Ramos (cell line): ENCODE results near the gene TLX1.
"Not testable (repeated sequence)": the region's sequence is repeated elsewhere in the genome, so short reads cannot be mapped to it uniquely, and the experiment has no call there.

ENCODE experiments used
- in situ Hi-C: fragments of 300-500 bp; cut with MboI; formaldehyde crosslinking; loops from one replicate; pipeline ENCODE4 v1.14.3; 2022; ENCODE audit warnings: low sequenced_read_pairs; ENCODE audit not compliant: unreplicated experiment

TLX1 gene

DNA sequence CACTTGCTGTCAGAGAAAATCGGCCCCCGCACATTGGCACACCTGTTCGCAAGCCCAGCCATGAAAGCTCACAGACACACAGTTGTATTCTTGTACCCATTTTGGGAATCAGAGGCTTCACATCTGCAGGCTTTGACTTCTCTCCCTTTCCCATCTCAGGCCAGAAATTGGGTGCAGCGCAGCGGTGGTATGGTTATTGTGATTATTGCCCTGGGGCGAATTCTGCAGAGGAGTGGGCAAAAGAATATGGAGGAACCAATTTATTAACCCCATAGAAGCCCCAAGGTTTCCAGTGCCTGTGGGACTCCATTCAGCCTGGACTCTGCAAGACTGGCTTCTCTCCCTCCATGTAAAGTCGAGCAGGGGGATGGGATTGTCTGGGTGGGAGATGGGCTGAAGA, 14.0 kb downstream of the TLX1 start:
- in situ Hi-C loops, result no loop called here

DNA sequence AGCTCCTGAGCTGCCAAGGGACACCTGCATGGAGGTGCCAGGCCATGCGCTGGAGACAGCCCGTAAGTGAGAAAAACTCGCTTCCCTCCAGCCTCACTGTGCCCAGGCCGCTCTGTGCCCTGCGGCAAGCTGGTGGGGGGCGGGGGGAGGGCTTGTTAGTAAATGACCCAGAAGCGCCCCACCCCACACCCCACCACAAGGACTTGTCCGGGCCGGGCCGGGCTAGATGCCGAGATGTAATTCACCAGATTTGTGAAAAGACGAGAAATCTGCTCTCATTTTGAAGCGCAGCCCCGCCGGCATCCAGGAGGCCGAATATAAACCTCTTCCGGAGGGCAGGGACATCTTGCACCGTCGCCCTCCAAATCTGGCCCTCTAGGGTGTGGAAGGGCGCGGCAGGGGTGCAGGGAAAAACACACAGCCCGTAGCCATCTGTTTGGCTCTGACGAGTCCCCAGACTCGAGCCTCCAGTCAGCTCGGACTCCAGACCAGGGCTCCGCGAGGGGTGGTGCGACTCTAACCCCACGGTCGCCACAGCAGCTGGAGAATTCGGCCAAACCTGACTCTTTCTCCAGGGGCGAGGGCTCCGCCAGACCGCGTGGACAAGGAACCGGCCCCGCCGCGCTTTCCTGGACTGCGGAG, 14.8 kb downstream of the TLX1 start:
- in situ Hi-C loops, result no loop called here

GRCh38 chr10:101146392-101147251, 15.5 kb downstream of the TLX1 start:
- in situ Hi-C loops, result no loop called here

DNA sequence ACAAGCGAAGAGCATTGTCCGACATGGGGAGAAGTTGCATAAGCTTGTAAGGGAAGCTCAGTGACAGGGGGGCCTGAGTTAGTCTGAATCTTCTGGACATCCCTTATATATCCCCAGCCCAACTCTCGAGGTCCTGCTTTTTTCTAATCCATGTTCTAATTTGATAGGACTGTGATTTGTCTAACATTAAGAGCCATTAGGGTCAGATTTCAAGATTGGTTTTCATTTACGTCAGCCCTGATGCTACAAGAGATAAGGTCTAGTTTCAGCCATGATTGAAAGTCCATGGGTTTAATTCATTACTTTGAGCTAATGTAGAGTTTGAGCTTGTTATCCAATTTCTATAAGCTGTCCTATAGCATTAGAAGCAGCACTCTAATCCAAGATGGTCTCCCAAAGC, 20.3 kb downstream of the TLX1 start:
- in situ Hi-C loops, result no loop called here

- in situ Hi-C loops, result no loop called here
These were observed 21.2 kb downstream of the TLX1 start for GRCh38 chr10:101152316-101152715.

DNA sequence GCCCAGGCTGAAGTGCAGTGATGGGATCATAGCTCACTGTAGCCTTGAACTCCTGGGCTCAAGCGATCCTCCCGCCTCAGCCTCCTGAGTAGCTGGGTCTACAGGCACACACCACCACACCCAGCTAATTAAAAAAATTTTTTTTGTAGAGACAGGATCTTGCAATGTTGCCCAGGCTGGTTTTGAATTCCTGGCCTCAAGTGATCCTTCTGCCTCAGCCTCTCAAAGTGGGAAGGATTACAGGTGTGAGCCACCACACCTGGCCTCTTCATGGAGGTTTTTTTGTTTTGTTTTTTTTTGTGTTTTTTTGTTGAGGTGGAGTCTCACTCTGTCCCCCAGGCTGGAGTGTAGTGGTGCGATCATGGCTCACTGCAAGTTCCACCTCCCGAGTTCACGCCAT, 23.4 kb downstream of the TLX1 start:
- in situ Hi-C loops, result not testable (repeated sequence)

GRCh38 chr10:101155896-101156295, 24.8 kb downstream of the TLX1 start:
- in situ Hi-C loops, result no loop called here

DNA sequence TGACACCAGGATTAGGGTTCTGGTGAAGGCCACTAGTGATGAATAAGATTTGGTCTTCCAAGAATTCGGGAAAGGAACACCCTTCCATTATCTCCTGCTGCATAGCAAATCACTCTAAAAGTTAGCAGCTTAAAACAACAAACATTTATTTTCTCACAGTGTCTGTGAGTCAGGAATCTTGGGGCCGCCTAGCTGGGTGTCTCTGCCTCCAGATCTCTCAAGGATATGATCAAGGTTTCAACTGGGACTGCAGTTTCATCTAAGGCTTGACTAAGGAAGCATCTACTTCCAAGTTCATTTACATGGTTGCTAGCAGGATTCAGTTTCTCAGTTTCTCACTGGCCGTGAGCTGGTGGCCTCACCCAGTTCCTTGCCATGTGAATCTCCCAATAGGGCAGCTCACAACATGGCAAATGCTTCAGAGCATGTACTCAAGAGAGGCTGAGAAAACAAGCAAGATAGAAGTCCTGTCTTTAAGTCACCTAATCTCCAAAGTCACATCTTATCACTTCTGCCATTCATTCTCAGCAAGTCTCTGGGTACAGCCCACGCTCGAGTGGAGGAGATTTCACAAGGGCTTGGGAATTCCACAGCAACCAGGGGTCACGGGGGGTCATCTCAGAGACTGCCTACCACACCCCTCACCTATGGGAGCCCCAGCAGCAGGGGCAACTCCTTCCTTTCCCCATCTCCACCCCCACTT, 26.8 kb downstream of the TLX1 start:
- in situ Hi-C loops, result no loop called here

GRCh38 chr10:101158459-101159058, 27.5 kb downstream of the TLX1 start:
- in situ Hi-C loops, result no loop called here

GRCh38 chr10:101161494-101162299, 30.6 kb downstream of the TLX1 start:
- in situ Hi-C loops, result no loop called here

- in situ Hi-C loops, result no loop called here
These were observed 31.6 kb downstream of the TLX1 start for GRCh38 chr10:101162677-101163076.

DNA sequence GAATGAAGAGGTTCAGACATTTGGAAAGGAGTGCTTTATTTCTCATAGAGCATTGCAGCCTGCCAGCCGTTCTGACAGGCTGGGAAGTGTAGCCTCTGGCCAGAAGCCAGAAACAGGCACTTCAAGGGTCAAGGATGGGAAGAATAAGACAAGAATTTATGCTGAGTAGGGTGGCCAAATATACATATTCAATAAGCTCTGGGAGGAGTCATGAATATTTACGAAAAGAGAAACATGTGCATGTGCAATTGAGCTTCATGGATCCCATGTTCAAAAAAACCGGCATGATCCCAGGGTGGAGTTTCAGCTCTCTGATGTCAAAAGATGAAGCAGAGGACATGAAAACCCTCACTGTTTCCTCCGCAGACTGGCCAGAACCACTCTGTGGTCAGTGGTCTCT, 32.9 kb downstream of the TLX1 start:
- in situ Hi-C loops, result no loop called here

DNA sequence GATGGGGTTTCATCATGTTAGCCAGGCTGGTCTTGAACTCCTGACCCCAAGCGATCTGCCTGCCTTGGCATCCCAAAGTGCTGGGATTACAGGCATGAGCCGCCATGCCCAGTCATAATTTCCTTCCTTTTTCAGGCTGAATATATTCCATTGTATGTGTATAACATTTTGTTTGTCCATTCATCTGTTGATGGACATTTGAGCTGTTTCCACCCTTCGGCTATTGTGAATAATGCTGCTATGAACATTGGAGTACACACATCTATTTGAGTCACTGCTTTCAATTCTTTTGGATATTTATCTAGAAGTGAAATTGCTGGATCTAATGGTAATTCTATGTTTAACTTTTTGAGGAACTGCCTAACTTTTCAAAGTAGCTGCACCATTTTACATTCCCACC, 34.6 kb downstream of the TLX1 start:
- in situ Hi-C loops, result no loop called here

- in situ Hi-C loops, result no loop called here
These were observed 35.3 kb downstream of the TLX1 start for GRCh38 chr10:101166430-101166829.

DNA sequence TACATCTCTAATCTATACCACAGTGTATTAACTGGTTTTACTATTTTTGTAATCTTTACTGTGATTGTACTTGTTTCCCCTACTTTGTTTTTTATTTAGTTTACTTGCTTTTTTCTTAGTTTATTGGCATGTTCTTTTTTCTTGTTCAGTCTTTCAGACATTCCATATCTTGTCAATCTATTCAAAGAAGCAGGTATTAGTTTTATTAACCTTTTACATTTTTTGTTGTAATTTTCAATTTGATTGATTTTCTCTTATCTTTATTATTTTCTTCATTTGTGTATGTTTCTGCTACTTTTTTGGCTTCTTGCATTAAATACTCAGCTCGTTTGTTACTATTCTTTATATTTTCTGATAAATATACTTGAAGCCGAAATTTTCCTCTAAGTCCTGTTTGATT, 41.6 kb downstream of the TLX1 start:
- in situ Hi-C loops, result no loop called here

GRCh38 chr10:101174319-101174718, 43.2 kb downstream of the TLX1 start:
- in situ Hi-C loops, result no loop called here

DNA sequence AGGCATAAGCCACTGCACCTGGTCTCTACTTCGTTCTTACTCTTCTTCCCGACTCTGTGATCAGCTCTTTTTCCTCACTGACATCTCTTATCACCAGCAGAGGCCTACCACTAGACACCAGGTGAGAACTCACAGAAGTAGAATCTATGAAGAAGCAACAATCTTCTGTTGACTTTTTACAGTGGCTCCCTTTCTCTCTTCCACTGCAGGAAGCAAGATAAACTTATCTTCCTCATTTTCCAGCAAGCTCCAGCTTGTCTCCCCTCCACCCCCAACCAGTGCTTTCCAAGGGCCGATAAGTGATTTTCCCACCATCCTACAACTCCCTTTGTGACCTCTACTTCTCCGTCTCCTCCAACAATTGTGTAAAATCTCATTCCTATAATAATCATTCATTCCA, 45.5 kb downstream of the TLX1 start:
- in situ Hi-C loops, result no loop called here

DNA sequence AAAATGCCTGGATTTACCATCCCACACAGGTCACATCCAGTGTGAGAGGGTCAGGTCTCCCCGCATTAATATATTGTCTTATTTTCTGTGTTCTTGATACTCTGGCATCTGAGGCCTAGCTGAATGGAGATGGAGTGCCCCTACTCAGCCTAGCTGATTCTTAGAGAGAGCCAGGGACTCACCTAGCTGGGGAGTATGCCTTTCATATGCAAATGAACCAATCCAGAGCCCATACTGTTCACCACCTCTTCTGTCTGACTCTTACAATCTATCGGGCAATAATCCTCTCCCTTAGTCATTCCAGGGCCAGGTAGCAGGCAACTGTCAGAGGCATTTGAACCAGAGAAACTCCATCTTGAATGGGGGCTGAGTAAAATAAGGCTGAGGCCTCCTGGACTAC, 51.8 kb downstream of the TLX1 start:
- in situ Hi-C loops, result no loop called here

- in situ Hi-C loops, result no loop called here
These were observed 52.5 kb downstream of the TLX1 start for GRCh38 chr10:101183458-101184183.
